Epithelial cell of proximal tubule (primary cell): ENCODE data around the gene MAP3K6. TPM values are rescaled to one million over a fixed set of nuclear protein-coding genes. Genes with fewer than 3 reads are reported as not detected.

ENCODE experiments used
- DNase-seq: peaks from one replicate; pipeline ENCODE4 v3.0.0-alpha.2; 2011; ENCODE audit warnings: low read depth
- H3K4me3 ChIP-seq: 2 replicates; pipeline ENCODE4 v1.5.1; 2011; ENCODE audit warnings: low read depth, mild to moderate bottlenecking, low read length
- total RNA-seq: library from RNA; depleted of rRNA; stranded (reverse); fragments of >200 nt; gene quantifications from 2 replicates; pipeline ENCODE4 v1.2.3, GENCODE V29; 2015
- TF ChIP-seq, protein P1 (sequence below): conservative IDR thresholded peaks from 2 replicates; pipeline ENCODE4 v1.5.1; 2012; ENCODE audit warnings: low read depth, mild to moderate bottlenecking, low read length

The MAP3K6 gene
- total RNA-seq, 1 donor from 2014 or later: 15.5 TPM

DNA sequence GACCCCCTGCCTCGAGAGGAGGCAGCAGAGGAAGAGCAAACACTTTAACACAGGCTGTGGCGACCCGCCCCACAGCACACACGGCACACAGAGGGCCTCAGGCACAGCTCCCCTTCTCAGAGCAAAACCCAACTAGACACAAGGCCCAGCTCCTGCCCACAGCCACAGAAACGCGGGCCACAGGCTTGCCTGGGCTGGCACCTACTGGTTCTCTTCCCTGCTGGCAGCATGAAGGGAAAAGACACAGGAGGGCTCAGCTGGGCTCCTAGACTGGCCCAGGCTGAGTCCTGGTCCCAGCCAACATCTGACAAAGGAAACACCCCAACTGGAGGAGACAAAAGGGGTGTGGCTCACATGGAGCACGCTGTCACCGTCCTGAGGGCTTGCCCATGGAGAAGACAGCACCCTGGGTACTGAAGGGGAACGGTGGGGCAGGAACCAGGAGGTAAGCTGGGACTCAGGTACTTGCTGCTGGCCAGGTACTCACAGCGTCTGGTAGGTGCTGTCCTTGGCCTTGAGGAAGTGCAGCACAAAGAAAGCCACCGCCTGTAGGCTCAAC is 12.9 kb upstream of the MAP3K6 start:
- no peak for DNase-seq
- TF ChIP-seq, protein P1, sequence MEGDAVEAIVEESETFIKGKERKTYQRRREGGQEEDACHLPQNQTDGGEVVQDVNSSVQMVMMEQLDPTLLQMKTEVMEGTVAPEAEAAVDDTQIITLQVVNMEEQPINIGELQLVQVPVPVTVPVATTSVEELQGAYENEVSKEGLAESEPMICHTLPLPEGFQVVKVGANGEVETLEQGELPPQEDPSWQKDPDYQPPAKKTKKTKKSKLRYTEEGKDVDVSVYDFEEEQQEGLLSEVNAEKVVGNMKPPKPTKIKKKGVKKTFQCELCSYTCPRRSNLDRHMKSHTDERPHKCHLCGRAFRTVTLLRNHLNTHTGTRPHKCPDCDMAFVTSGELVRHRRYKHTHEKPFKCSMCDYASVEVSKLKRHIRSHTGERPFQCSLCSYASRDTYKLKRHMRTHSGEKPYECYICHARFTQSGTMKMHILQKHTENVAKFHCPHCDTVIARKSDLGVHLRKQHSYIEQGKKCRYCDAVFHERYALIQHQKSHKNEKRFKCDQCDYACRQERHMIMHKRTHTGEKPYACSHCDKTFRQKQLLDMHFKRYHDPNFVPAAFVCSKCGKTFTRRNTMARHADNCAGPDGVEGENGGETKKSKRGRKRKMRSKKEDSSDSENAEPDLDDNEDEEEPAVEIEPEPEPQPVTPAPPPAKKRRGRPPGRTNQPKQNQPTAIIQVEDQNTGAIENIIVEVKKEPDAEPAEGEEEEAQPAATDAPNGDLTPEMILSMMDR: no peak

DNA sequence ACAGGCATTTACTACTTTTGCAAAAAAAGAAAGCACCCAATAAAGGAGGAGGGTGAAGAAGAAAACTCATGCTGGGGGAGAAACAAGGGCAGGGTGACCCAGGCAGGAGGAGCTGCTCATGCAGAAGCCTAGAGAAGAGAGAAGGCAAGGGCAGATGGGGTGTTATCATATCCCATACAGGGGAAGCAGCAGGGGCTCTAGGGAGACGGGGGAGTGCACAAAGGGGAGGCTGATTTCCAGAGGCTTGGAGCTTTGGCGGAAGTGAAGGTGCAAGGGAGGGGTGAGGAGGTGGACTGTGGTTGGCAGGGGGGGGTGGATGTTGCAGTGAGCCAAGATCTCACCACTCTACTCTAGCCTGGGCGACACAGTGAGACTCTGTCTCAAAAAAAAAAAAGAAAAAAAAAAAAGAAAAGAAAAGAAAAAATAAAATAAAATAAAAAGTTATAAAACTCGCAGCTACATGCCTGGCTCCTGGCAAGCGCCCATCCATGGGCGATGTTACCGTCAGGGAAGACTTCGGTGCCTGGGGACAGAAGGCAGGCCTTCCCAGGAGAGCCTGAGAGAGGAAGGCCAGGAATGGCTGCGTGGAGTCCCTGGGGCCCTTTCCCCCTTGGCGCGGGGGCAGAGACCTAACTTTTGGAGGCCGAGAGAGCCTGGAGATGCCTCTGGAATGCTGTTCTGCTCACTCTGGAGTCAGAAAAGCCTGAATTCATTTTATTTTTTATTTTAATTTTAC is 11.2 kb upstream of the MAP3K6 start:
- no peak for DNase-seq
- H3K4me3 ChIP-seq: no peak overlapping the region
- TF ChIP-seq, protein P1: no peak

More for the DNA sequence above, 12.9 kb upstream of the MAP3K6 start:
- H3K4me3 ChIP-seq: no peak overlapping the region

DNA sequence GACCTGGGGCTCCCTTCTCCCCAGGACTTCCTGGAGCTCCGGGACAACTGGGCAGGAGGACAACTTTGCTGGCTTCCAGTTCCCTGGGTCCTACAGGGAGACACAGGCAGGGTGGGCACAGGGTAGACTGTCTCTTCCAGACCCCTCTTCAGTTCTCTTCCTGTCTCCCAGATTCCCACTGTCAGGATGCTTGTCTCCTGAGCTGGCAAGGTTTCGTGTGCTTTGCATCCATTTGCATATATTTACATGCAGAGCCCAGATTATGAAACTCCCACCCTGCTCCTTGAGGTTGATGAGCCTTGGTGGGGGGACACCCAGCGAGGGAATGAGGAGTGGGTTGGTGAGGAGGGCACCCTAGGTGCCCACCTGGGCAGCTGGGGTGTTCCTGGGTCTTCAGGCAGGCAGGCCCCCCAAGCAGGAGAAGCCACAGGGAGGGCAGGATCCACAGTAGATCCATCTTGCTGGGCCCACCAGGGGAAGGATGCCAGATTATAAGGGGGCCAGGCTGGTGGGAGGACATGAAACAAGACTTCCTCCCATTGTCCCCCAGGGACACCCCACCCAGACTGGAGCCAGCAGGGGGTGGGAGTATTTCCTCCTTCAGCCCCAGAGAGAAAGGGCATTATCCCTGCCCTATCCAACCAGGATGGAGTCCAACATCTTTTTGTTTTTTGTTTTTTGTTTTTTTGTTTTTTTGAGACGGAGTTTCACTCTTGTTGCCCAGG is 7.8 kb upstream of the MAP3K6 start, which contains the start of gene FCN3:
FCN3 (minus strand) TSS at position 463 of the 725 bp plus-strand sequence; CDS start at position 457, 6 bp downstream.
- DNase-seq: no peak
- H3K4me3 ChIP-seq: no peak within 1 kb of the TSS
- TF ChIP-seq, protein P1: no peak

DNA sequence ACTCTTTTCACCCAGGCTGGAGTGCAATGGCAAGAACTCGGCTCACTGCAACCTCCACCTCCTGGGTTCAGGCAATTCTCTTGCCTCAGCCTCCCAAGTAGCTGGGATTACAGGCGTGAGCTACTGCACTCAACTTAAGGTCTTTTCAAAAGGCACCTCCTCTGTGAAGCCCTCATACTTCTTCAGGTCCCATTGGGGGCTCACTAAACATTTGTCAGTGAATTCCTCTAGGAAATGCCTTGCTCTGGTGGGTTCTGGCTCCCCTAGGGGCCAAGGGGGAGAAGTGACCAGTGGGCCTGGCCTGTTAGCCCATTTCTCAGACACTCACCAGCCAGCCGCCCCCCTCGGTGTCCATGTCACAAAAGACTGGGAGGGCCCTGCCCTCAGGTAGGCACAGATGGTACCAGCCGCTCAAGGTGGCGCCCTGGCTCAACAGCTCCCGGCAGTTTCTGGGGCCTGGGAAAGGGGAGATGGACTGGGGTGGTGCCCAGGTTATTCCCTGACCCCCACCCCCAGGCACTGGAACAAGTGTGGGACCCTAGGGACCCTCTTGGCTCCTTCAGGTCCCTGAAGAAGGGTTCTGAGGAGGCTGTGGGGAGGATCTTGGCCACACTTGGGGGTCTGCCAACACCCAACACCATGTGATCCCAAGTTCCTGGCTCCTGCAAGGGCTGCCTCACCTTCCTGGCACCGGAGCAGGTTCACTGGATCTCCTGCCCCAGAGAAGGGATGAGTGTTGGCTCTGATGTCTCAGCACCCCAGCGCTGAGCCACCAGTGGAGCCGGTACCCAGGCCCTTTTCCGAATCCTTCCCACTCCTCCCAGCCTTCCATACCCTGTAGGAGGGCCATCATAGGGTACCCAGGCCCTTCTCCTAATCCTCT is 6.3 kb upstream of the MAP3K6 start:
- TF ChIP-seq, protein P1: peak; percentile 43
- H3K4me3 ChIP-seq: no peak overlapping the region
- DNase-seq: no peak

DNA sequence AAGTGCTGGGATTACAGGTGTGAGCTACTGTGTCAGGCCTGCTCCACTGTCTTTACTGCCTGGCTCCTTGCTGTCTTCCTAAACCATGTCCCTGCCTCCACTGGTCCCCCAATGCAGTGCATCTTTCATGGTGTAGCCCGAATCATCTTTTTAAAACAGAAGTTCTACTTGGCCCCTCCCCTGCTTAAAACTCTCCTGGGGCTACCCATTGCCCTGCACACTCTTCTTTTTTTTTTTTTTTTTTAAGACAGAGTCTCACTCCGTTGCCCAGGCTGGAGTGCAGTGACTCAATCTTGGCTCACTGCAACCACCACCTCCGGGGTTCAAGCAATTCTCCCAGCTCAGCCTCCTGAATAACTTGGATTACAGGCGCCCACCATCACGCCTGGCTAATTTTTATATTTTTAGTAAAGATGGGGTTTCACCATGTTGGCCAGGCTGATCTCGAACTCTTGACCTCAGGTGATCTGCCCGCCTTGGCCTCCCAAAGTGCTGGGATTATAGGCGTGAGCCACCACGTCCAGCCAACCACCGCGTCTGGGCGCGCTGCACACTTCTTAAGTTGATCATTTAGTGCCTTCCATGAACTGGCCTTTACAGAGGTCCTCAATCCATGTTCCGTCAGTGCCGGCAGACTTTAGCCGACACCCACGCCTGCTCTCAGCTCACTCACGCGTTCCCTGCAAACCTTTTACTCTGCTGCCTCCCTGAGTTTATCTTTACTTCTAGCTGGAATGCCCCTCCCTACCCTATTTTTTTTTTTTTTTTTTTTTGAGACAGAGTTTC is 5.5 kb upstream of the MAP3K6 start:
- H3K4me3 ChIP-seq: no peak overlapping the region
- DNase-seq: peak; percentile 70
- TF ChIP-seq, protein P1: no peak
